Ecto neural progenitor cell (in vitro differentiated cells): ENCODE data around the gene TNIP1.

Experiments used
- DNase-seq: peaks from one replicate; pipeline ENCODE4 v3.0.0-alpha.2; 2018; ENCODE audit warnings: low spot score

Gene TNIP1

DNA sequence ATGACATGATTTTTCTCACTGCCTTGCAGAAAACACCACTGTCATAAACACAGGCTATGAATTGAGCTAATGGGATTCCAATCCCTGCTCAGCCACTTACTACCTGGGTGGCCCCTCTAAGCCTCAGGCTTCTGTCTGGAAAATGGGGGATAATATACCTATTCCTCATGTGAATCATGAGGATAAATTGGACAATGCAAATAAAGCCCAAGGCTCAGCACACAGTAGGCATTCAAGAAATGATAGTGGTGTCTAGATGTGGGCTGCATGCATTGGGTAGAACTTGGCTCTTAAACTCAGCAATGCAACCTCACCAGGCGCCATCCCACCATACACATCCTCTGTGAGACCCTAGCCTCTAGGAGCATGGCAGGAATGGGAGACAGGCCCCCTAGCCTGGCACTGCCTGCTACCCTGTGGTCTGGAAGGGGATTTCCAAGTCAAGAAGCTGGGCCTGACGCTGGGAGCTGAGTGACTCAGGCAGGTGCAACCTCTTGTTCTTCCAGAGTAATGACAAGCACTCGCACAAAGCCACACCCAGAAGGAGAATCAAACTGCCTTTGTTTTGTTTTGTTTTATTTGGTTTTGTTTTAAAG, 2.3 kb upstream of the TNIP1 start:
- DNase-seq = no peak

DNA sequence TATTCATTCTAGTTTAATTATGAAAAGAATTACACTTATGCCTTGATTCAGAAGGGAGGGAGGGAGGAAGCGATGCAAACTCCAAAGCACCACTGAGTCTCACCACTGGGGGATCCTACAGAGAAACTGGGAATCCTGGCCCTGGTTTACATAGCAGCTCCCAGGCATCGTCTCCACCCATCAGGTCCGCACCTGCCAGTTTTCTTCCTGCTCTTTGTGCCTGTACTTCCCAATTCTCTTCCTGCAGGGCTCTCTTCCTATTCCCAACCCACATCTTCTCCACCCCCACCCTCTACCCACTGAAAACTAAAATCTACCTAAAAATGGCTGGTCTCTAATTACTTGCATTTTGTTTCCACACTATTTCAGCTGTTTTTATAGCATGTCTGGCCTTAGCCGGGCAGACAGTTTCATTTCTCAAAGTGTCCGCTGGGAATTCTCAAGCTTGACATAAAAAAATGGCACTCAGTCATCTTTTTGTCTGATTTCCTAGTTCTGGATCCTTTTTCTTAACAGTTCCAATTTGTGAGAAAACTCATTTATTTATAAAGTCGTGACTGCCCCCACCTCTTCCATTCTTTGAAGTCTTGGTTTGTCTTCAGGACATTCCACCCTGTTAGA, 1.6 kb upstream of the TNIP1 start:
- DNase-seq = no peak

DNA sequence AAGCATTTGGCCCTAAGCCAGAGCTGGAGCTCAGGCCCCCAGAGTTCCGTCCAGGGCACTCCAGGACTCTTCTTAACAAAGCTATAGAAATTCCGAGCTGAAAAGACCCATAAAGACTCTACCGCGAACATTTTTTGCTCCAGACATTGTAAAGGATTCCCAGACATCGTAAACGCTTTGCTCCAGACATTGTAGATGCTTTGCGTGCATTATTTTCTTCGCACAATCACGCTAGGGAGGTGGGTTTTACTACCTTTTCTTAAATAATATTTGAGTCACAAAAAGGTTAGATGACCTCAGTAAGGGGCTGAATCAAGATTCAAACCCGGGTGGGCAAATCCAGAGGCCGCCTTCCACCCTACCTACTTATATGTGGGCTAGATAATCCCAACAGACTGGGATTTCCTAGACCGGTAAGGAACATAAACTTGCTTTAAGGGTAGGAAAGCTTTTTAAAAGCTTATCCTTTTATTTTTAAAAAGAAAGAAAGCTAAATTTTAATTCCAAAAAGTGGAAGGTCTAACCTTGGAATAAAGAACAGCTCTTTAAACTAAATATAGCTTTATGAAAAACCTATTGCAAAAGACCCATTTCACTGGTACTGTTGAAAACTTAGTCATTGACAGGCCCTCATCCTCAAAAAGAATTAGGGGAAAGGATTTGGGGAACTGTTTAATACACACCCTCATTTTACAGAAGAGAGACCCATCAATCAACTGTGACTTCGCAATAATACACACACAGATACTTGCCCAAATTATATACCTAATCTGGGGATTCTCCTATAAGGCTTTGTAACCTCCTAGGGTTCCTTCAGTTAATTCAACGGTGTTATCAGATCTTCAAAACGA, 822 bp upstream of the TNIP1 start:
- DNase-seq = no peak

DNA sequence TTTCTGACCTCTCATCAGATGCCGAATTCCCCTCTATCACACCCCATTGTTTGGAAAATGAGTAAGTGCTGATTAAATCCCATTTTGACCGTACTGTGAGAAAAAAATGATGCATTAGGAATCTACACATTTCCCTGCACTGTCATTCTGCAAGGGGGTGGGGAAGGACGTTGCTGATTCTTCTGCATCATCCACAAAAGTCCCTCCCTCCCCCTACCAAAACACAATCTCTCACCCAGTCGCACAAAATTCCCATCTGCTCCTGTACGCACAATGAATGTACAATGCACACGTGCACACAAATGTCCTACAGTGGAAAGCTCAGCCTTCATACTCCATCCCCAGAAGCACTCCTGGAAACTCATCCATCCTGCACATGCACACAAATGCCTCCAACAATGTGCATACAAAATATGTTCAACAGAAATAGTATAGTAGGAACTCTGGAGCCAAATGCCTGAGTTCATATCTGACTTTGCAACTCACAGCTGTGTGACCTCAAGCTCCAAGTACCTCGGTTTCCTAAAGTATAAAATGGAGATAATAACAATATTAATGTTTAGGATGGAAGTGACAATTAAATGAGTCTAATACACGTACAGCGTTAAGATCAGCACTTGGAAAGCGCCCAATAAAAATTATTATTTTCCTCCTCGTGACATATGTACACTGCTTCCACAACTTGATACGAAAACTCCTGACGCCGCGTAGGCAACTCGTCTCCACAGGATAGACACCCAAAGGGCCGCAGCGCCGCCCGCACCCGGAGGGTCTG, 809 bp downstream of the TNIP1 start:
- DNase-seq = no peak

DNA sequence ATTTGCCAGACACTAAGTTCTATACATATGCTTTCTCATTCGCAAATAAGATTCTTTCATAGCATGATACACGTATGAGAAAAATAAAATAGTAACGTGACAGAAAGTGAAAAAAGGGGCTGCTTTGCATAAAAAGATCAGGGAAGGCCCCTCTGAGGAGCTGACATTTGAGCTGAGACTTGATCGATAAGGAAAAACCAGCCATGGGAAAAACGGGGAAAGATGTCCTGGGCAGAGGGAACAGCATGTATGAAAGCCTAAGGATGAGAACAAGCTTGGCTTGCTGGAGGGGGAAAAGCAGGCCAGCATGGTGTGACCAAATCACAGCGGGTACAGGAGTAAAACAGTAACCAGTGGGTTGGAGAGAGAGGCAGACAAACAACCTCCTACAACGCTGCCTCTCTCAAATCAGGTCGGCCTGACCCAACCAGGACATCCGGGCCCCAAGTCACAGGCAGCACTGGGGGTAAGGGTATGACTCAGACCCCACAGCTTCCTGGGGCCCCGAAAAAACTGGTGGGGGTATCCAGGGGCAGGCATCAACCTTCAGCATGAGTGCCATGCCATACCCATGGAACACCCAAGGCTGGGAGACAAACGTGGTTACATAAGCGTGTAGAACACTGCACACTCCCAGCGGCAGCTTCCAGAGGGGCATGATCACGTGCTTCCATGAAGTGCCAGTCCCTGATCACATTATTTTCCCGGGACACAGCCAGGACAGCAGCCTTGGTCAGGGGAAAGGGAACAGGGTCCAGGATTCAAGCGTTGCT, 2.2 kb downstream of the TNIP1 start:
- DNase-seq = no peak

DNA sequence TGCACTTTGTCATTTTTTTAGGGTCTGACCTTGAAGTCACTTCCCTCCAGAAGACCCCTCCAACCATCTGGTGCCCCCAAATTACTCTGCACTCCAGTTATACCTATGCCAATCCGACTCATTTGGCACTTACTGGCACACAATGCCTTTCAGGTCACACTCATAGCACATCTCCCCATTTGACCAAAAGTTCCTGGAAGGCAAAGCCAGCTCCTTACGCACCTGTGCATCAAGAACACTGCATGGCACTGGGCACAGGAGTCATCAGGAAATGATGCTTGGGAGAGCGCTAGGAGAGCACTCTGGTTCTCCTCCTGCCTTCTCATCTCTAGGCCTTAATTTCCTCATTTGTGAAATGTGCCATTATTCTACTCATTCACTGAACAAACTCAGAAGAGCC, 2.9 kb downstream of the TNIP1 start:
- DNase-seq = no peak

DNA sequence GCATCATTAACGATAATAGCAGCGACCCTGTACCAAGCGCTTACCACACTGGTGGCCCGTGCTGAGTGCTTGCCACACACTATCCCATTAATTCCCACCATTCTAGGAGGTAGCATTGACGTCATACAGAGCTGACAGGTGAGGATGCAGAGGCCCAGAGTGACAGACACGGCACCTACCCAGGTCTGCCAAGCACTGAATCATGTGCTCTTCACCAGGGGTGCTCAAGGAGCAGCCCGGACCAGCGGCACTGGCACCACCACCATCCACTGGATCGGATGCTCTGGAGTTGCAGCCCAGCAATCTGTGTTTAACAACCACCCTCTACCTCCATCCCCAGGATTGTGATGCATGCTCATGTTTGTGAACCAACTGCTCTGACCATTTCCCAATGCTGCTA, 3.4 kb downstream of the TNIP1 start:
- no peak for DNase-seq

DNA sequence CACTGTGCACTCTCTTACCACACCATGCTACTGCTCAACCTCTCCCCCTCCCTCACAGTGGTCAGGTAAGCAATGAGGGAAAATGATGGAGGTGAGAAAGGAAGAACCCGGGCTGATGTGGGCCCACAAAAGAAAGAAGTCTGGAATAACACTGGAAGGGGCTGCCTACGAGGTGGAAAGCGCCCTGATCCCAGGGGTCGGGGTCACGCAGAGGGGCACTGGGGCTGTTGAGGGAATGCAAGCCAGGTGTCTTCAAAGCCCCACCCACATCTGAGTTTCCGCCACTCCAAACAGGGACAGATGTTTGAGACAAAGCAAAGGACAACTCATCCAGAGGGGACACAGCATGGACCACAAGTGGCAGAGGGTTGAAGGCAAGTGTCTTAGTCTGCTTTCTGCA, 4.2 kb downstream of the TNIP1 start:
- DNase-seq = no peak

DNA sequence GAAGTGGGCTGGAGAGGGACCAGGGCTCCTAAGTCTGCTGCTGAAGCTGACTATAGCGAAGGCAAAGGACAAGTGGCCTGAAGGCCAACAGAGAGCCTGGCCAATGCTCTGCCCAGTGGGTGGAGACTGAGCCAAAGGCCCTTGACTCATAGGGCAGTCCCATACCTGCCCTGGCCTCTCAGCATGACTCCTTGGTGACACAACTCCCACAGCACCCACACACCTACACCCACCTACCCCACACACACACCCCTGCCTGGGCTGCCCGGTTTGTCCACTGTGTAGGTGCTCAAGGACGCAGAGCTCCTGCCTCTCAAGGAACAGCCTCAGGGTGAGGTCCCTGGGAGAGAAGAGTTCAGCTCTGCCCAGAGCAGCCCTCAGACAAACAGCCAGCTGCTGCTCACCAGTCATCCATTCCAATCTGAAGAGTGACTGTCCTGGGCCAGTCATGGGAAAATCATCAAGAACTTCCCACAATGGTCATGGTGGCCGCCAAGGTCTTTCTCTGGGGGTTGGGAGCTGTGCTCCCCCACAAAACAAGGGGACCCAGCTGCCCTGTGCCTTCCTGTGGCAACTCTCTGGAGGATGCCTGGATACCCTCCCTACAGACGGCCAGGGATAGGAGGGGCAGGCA, 5.0 kb downstream of the TNIP1 start:
- no peak for DNase-seq

DNA sequence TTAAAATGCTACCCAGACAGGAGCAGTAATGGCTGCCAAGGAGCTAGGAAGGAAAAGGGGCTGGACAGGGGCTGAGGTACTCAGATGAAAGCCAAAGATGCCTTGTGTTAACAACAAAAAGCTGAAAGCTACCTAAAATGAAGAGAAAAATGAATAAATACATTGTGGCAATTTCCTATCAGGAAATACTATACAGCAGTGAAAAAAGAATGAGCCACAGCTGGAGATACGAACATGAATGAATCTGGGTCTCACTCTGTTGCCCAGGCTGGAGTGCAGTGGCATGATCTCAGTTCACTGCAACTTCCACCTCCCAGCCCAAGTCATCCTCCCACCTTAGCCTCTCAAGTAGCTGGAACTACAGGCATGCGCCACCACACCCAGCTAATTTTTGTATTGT, 6.3 kb downstream of the TNIP1 start:
- DNase-seq = no peak

DNA sequence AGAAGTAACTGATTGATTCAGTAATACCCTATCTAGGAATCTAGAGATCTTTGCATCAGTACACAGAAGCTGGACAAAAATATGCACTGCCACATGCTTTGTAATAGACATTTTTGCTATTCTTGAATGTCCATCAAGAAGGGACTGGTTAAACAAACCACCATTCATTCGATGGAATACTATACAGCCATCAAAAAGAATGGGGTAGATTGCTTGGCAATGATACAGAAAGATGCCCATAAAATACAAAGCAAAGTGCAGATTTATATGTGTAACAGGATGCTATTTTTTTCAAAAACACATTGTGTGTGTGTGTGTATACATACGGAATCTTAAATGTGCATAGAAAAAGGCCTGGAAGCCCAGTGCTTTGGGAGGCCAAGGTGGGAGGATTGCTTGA, 7.6 kb downstream of the TNIP1 start:
- DNase-seq = no peak

DNA sequence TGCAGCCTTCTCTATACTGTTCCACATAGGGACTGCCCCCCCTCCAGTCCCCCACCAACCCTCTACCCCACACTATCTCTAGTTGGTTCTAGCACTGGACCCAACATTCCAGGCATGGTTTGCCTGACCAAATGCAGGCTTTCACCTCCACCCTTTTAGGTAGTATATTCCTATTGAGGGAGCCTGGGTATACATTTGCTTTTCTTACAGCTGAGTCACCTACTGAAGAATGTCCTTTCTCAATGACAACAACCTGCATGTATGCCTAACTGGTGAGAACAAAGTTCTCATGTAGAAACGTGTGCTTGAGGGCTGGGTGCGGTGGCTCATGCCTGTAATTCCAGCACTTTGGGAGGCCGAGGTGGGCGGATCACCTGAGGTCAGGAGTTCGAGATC, 8.2 kb downstream of the TNIP1 start:
- no peak for DNase-seq

DNA sequence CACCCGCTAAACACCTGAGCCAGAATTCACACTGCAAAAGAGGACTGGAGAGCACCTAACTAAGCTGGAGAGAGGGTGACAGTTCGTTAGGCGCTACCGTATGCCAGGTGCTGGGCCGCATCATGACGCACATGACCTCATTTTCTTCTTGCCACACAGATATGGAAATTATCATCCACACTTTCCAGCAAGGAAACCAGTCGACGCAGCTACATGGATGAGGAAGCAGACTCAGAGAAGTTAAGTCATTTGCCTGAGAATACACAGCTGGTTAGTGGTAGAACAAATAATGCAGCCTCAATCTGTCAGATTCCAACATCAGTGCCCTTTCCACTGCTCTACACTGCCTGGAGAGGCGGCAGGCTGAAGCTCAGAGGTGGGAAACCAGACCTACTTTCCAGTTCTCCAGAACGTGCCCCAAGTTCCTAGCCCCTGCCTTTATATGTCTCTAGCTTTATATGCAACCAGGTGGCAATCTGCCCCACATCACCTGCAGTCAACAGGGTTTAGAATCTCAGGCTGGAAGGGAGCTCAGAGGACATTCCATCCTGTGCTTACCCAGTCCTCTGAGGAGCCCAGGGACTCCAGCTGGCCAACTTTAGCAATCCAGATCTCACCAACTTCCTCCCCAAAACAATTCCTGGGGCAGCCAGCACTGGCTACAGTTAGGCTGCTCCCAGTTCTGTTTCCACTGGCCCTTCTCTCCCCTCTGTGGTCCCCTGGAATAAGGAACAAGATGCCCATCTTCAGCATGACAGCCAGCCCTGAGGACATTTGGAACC, 8.8 kb downstream of the TNIP1 start:
- no peak for DNase-seq

DNA sequence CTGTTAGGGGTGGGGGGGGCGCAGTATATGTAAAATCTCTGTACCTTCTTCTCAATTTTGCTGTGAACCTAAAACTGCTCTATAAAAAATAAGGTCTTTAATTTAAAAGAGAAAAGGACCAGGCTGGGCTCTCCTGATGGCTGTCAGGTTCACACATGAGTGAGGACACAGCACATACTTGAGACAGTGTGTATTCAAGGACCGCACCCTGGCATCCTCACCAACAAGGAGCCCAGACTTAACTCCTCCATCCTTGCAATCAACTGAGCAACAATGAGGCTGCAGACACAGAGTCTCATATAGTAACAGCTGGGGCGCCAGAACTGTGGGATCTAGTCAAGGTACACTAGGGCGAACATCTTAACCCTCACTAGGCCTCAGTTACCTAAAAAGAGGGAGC, 9.8 kb downstream of the TNIP1 start:
- DNase-seq = no peak

DNA sequence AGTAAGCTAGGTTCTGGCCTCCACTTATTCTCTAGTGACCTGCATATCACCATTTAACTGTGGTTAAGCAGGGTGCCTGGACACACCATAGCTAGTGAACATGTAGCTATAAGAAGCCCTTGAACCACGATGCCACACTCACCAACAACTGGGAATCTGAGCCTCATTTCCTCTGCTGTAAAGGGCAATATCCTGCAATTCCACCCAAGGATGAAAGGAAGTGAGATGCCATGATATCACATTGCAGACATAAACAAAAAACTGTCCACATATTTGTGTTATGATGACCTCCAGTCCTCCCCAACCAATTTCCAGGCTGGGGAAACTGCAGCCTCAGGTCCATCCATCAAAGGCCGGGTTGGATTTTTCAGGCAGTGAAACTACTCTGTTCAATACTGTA, 10.4 kb downstream of the TNIP1 start:
- no peak for DNase-seq

DNA sequence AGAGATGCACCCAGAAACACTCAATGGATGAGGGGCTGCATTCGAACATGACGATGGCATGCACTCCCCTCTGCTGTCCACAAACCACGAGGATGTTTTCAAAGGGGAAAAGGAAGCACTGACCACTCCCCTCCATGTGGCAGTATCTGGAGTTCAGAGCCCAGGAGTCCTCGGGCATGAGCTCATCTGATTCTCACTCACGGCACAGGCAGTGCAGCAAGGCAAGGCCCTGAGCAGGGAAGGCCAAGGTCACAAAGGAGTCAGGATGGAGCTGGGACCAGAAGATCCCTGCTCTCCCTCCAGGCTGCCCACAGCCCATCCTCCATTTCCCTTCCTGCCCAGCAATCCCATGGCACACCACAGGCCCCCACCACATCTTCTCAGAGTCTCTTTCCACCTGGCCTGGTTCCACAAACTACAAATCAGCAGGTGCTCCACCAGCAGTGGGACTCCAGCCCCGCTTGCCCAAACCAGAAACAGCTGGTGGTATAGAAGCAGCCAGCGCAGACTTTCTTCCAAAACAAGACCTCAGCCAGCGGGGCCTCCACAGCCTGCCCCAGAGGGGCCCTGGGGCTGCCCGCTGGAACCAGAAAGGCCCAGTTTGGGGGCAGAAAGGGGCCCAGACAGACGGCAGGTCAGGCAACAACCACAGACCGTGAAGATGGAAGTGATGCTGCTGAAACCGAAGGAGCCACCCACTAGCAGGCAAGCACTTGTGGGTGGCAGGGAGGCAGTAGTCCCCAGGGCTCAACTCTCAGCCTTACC, 12.2 kb downstream of the TNIP1 start:
- DNase-seq = no peak

DNA sequence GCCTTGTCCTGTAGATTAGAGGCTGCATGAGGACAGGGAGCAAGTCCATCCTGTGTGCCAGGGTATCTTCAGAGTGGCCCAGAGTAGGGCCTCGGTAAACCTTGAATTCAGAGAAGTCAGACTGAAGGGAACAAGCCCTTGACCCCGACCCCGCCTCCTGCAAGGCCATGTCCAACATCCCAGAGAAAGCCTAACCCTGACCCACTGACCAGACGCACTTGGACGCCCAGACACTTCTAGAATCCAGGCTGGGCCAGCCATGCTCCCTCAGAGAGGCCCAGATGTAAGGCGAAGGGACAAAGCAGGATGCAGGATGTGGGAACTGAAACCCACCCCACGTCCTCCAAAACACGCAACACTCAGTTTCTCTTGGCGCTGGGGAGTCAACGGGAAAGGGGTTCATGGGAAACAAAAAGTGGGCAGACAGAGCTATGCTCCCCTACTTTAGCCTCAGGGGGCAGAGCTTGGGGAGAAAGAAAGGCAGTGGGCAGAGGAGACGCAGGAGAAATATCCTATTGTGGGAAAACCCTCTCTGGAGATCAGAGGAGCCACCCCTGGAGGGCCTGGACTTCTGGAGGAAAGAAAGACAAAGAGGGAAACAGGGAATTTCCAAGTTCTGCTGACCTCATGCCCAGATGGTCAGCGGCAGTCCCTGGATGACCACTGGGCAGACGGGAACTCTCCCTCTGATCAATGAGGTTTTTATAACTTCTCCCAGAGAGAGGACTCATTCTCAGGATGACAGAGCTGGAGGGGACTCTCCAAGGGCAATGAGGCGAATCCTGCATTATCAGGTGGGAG, 13.0 kb downstream of the TNIP1 start:
- no peak for DNase-seq

DNA sequence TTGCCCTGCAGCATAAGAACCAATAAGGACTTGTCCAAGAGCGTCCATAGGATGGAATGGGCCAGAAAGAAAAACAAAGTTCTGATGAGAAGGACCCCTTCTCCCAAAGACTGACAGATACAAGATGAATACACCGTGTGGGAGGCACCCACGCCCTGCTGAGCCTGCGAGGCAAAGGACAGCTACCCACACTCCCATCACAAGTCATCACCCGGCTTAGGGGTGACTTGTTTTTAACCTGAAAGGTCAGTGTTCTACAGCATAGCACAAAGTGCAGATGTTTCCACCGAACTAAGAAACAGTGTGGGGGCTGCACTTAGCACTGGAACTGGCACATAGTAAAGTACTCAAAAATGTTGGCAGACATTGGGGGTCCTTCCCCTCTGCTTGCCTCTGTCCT, 13.9 kb downstream of the TNIP1 start:
- DNase-seq = no peak

DNA sequence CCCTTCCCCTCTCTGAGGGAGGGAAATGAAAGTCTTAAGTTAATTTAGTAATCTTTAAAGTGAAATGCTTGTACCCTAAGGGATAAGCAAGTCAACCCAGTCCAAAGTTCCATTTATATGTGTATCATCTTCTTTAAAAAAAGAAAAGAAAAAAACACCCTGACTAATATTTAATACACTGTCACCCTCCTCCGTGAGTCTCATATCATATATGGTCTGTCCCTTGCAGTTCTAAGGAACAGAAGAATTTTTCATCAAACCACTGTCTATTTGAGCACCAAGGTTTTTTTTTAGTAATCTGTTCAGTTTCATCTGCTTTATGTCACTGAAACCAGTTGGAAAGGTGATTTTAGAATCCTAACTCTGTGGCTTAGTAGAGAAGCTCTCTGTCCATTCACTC, 15.2 kb downstream of the TNIP1 start:
- no peak for DNase-seq
